HL-60 (cell line): Measurements from ENCODE around the gene FOXP1.

Experiments used
- CTCF ChIP-seq: IDR thresholded peaks from one replicate; pipeline ENCODE4 v1.5.1; 2011; ENCODE audit warnings: low read length, control low read depth, inconsistent platforms; ENCODE audit not compliant: insufficient read depth
- POLR2AphosphoS5 ChIP-seq: IDR thresholded peaks from 2 replicates; pipeline ENCODE4 v1.6.1; 2012; ENCODE audit warnings: low read depth
- REST ChIP-seq: IDR thresholded peaks from 2 replicates; pipeline ENCODE4 v1.6.1; 2012; ENCODE audit warnings: low read depth; ENCODE audit not compliant: insufficient replicate concordance
- SPI1 ChIP-seq: IDR thresholded peaks from 2 replicates; pipeline ENCODE4 v1.6.1; 2012; ENCODE audit warnings: low read depth, mild to moderate bottlenecking, borderline replicate concordance

- TF ChIP-seq CTCF (no peak), POLR2AphosphoS5 (no peak), SPI1 (no peak), REST (no peak)
These were observed 237.5 kb downstream of the FOXP1 start for GRCh38 chr3:71346061-71346460.
